Naive thymus-derived CD4-positive, alpha-beta T cell (primary cell): ENCODE data around the gene NKX1-2. TPM values are rescaled to one million over a fixed set of nuclear protein-coding genes. Genes with fewer than 3 reads are reported as not detected.

Source experiments
- ATAC-seq: fragments of 150-1000 bp; cut with Tn5 transposase; 2 replicates; pipeline ENCODE4 v1.10.0; 2021; ENCODE audit warnings: mild to moderate bottlenecking, moderate library complexity
- CTCF ChIA-PET: fragments of 350-600 bp; sonication (Branson Sonifier 250); formaldehyde crosslinking; loops from one replicate; lab custom pipeline; 2021; ENCODE audit warnings: antibody characterized with exemption; lab: Charles Lee
- POLR2A ChIA-PET: fragments of 350-600 bp; sonication (Branson Sonifier 250); formaldehyde crosslinking; loops from one replicate; lab custom pipeline; 2021; ENCODE audit warnings: antibody characterized with exemption, inconsistent platforms; lab: Charles Lee
- DNase-seq, 9 donors: peaks; one replicate each; pipeline versions ENCODE4 v3.0.0 to v3.0.0-alpha.2; 2020 to 2022; ENCODE audit warnings: mixed read lengths in 1 of 9
- H3K27ac ChIP-seq: one replicate; pipeline ENCODE4 v1.7.0; 2013; ENCODE audit warnings: mild to moderate bottlenecking, low read depth, low read length, moderate library complexity
- H3K27me3 ChIP-seq, 2 donors: one replicate each; pipeline ENCODE4 v1.7.0; 2013; ENCODE audit warnings: low read length in 2 of 2, mild to moderate bottlenecking in 2 of 2, moderate library complexity in 2 of 2; ENCODE audit not compliant: control insufficient read depth in 2 of 2, insufficient read depth in 2 of 2
- H3K36me3 ChIP-seq, 3 experiments: 1 replicate in 2 of 3; 2 replicates in 1 of 3; pipeline ENCODE4 v1.7.0; 2013; ENCODE audit warnings: low read length in 3 of 3, mild to moderate bottlenecking in 3 of 3, moderate library complexity in 1 of 3; ENCODE audit not compliant: insufficient read depth in 3 of 3, control insufficient read depth in 2 of 3
- H3K4me1 ChIP-seq, 2 donors: one replicate each; pipeline ENCODE4 v1.7.0; 2013; ENCODE audit warnings: low read length in 2 of 2, mild to moderate bottlenecking in 2 of 2, moderate library complexity in 1 of 2; ENCODE audit not compliant: control insufficient read depth in 2 of 2, insufficient read depth in 2 of 2
- H3K4me3 ChIP-seq: 2 replicates; pipeline ENCODE4 v1.7.0; 2013; ENCODE audit warnings: mild to moderate bottlenecking, low read length
- H3K9me3 ChIP-seq, 3 experiments: 1 replicate in 2 of 3; 2 replicates in 1 of 3; pipeline ENCODE4 v1.7.0; 2013; ENCODE audit warnings: low read length in 3 of 3; ENCODE audit not compliant: control insufficient read depth in 2 of 3
- H3K27ac Mint-ChIP-seq, 9 donors: one replicate each; pipeline ENCODE4 v1.8.0; 2020 to 2022; ENCODE audit warnings: mixed read lengths in 9 of 9, mild to moderate bottlenecking in 8 of 9, moderate library complexity in 5 of 9, inconsistent platforms in 2 of 9
- H3K27me3 Mint-ChIP-seq, 5 donors: one replicate each; pipeline ENCODE4 v1.8.0; 2021 to 2022; ENCODE audit warnings: mixed read lengths in 5 of 5, mild to moderate bottlenecking in 1 of 5
- H3K36me3 Mint-ChIP-seq, 5 donors: one replicate each; pipeline ENCODE4 v1.8.0; 2020 to 2022; ENCODE audit warnings: mixed read lengths in 5 of 5, mild to moderate bottlenecking in 3 of 5, inconsistent platforms in 1 of 5
- H3K4me1 Mint-ChIP-seq, 7 donors: one replicate each; pipeline ENCODE4 v1.8.0; 2020 to 2022; ENCODE audit warnings: mixed read lengths in 7 of 7, mild to moderate bottlenecking in 3 of 7, inconsistent platforms in 1 of 7
- H3K4me3 Mint-ChIP-seq, 10 donors: one replicate each; pipeline ENCODE4 v1.8.0; 2020 to 2022; ENCODE audit warnings: mild to moderate bottlenecking in 10 of 10, mixed read lengths in 10 of 10, moderate library complexity in 6 of 10, inconsistent platforms in 2 of 10
- H3K9me3 Mint-ChIP-seq, 11 donors: one replicate each; pipeline ENCODE4 v1.8.0; 2020 to 2022; ENCODE audit warnings: mixed read lengths in 11 of 11, mild to moderate bottlenecking in 4 of 11, inconsistent platforms in 1 of 11, moderate library complexity in 1 of 11
- intact Hi-C, 2 donors: fragments of 100-400 bp; cut with micrococcal nuclease; formaldehyde crosslinking; loops; one replicate each; pipeline ENCODE4 v1.15.1; 2023
- polyA plus RNA-seq, 2 donors: library from polyadenylated mRNA; unstranded; fragments of 300-500 nt; fragmentation: Illumina TruSeq; gene quantifications; one replicate each; pipeline ENCODE4 v1.2.3, GENCODE V29; 2021
- total RNA-seq, 6 experiments: library from RNA in 5 of 6; stranded (reverse) in 5 of 6; gene quantifications; 1 replicate in 5 of 6; 2 replicates in 1 of 6; pipeline ENCODE4 v1.2.3 and lab custom pipeline; 2021 to 2026

Gene NKX1-2
- total RNA-seq (not detected), polyA plus RNA-seq (not detected), total RNA-seq (lab: John Stamatoyannopoulos, UW) (not detected)

GRCh38 chr10:124450012-124450782 lies at the start of gene NKX1-2:
TSS of gene NKX1-2 (minus strand) at chr10:124450035. CDS start at chr10:124449943, 92 bp downstream.
- H3K4me3 Mint-ChIP-seq, result peak within 1 kb of the TSS; percentile 29 to 87 (median 61)
- POLR2A ChIA-PET, result no interaction called here
- H3K36me3 Mint-ChIP-seq, result peaks cover 0 to 3% (median 0%) of the 10 kb centered on the region in 5 donors
- Histone ChIP-seq H3K27me3 (peaks cover 6 to 14% of the 10 kb centered on the region in 2 donors), H3K4me3 (no peak within 1 kb of the TSS), H3K4me1 (peaks cover 0 to 9% of the 10 kb centered on the region in 2 donors), H3K36me3 (no peaks in the 10 kb centered on the region), H3K27ac (no peak within 1 kb of the TSS), H3K9me3 (no peaks in the 10 kb centered on the region)
- CTCF ChIA-PET, result no interaction called here
- no peak within 1 kb of the TSS for H3K27ac Mint-ChIP-seq
- ATAC-seq (no peak), DNase-seq (no peak)
- intact Hi-C loops, result no loop called here
- H3K9me3 Mint-ChIP-seq, result peaks cover 0 to 4% (median 0%) of the 10 kb centered on the region in 11 donors
- H3K27me3 Mint-ChIP-seq, result peaks cover 68 to 90% (median 78%) of the 10 kb centered on the region in 5 donors
- H3K4me1 Mint-ChIP-seq, result peaks cover 0 to 26% (median 20%) of the 10 kb centered on the region in 7 donors

- POLR2A ChIA-PET, result no interaction called here
- H3K9me3 Mint-ChIP-seq, result peaks cover 0 to 11% (median 2%) of the 10 kb centered on the region in 11 donors
- no peaks in the 10 kb centered on the region for H3K27me3 ChIP-seq
- no peak for DNase-seq
- no peak overlapping the region for H3K27ac ChIP-seq
- CTCF ChIA-PET, result no interaction called here
- H3K4me3 ChIP-seq, result no peak overlapping the region
- no peaks in the 10 kb centered on the region for H3K27me3 Mint-ChIP-seq
- peaks cover 0 to 16% (median 6%) of the 10 kb centered on the region in 7 donors for H3K4me1 Mint-ChIP-seq
- ATAC-seq, result no peak
- H3K4me3 Mint-ChIP-seq, result no peak overlapping the region
- H3K36me3 Mint-ChIP-seq, result peaks cover 10 to 36% (median 19%) of the 10 kb centered on the region in 5 donors
- intact Hi-C loops, result no loop called here
- peaks cover 0 to 27% (median 7%) of the 10 kb centered on the region in 3 experiments for H3K36me3 ChIP-seq
- H3K4me1 ChIP-seq, result no peaks in the 10 kb centered on the region
- H3K27ac Mint-ChIP-seq, result no peak overlapping the region
- H3K9me3 ChIP-seq, result no peaks in the 10 kb centered on the region
These were observed 48.2 kb upstream of the NKX1-2 start for GRCh38 chr10:124498056-124498455.

GRCh38 chr10:124497196-124497881 lies 47.5 kb upstream of the NKX1-2 start:
- Histone ChIP-seq H3K36me3 (peaks cover 0 to 27% (median 7%) of the 10 kb centered on the region in 3 experiments), H3K4me3 (no peak overlapping the region), H3K27me3 (no peaks in the 10 kb centered on the region), H3K4me1 (no peaks in the 10 kb centered on the region), H3K9me3 (no peaks in the 10 kb centered on the region), H3K27ac (no peak overlapping the region)
- DNase-seq (no peak), ATAC-seq (no peak)
- H3K9me3 Mint-ChIP-seq, result peaks cover 0 to 11% (median 2%) of the 10 kb centered on the region in 11 donors
- peaks cover 0 to 21% (median 6%) of the 10 kb centered on the region in 7 donors for H3K4me1 Mint-ChIP-seq
- intact Hi-C loops, result no loop called here
- no peak overlapping the region for H3K4me3 Mint-ChIP-seq
- no peak overlapping the region for H3K27ac Mint-ChIP-seq
- CTCF ChIA-PET, result no interaction called here
- POLR2A ChIA-PET, result no interaction called here
- H3K27me3 Mint-ChIP-seq, result no peaks in the 10 kb centered on the region
- H3K36me3 Mint-ChIP-seq, result peaks cover 10 to 43% (median 19%) of the 10 kb centered on the region in 5 donors

GRCh38 chr10:124496620-124497019 lies 46.8 kb upstream of the NKX1-2 start:
- no peaks in the 10 kb centered on the region for H3K4me1 ChIP-seq
- no peak overlapping the region for H3K27ac ChIP-seq
- POLR2A ChIA-PET, result no interaction called here
- intact Hi-C loops, result no loop called here
- peaks cover 0 to 27% (median 7%) of the 10 kb centered on the region in 3 experiments for H3K36me3 ChIP-seq
- Mint-ChIP-seq H3K4me3 (no peak overlapping the region), H3K36me3 (peaks cover 7 to 42% (median 15%) of the 10 kb centered on the region in 5 donors), H3K27me3 (no peaks in the 10 kb centered on the region), H3K27ac (no peak overlapping the region), H3K9me3 (peaks cover 0 to 8% (median 2%) of the 10 kb centered on the region in 11 donors), H3K4me1 (peaks cover 0 to 21% (median 6%) of the 10 kb centered on the region in 7 donors)
- no peaks in the 10 kb centered on the region for H3K9me3 ChIP-seq
- H3K27me3 ChIP-seq, result no peaks in the 10 kb centered on the region
- CTCF ChIA-PET, result no interaction called here
- no peak overlapping the region for H3K4me3 ChIP-seq
- DNase-seq, result no peak
- ATAC-seq, result no peak

GRCh38 chr10:124496150-124496549 lies 46.3 kb upstream of the NKX1-2 start:
- Histone ChIP-seq H3K4me3 (no peak overlapping the region), H3K9me3 (no peaks in the 10 kb centered on the region), H3K27ac (no peak overlapping the region), H3K36me3 (peaks cover 0 to 27% (median 7%) of the 10 kb centered on the region in 3 experiments), H3K27me3 (no peaks in the 10 kb centered on the region), H3K4me1 (no peaks in the 10 kb centered on the region)
- Mint-ChIP-seq H3K27me3 (no peaks in the 10 kb centered on the region), H3K4me3 (no peak overlapping the region), H3K36me3 (peaks cover 6 to 39% (median 14%) of the 10 kb centered on the region in 5 donors), H3K4me1 (peaks cover 0 to 21% (median 6%) of the 10 kb centered on the region in 7 donors), H3K9me3 (peaks cover 0 to 7% (median 2%) of the 10 kb centered on the region in 11 donors), H3K27ac (peak overlapping the region in 1 of 9 donors; percentile 36)
- no peak for DNase-seq
- ChIA-PET CTCF (no interaction called here), POLR2A (interaction anchor here (1.3 kb wide), 1 partner anchor 35 kb away, joined by 3 read pairs; the partner anchor contains the start of gene LHPP)
- intact Hi-C loops, result no loop called here
- no peak for ATAC-seq

- ChIA-PET POLR2A (interaction anchor here (1.3 kb wide), 1 partner anchor 34 kb away, joined by 3 read pairs; the partner anchor contains the start of gene LHPP), CTCF (no interaction called here)
- Mint-ChIP-seq H3K4me1 (peaks cover 0 to 21% (median 6%) of the 10 kb centered on the region in 7 donors), H3K27me3 (no peaks in the 10 kb centered on the region), H3K9me3 (peaks cover 0 to 3% (median 0%) of the 10 kb centered on the region in 11 donors), H3K27ac (peak overlapping the region in 1 of 9 donors; percentile 36), H3K4me3 (no peak overlapping the region), H3K36me3 (peaks cover 2 to 35% (median 9%) of the 10 kb centered on the region in 5 donors)
- Histone ChIP-seq H3K27me3 (no peaks in the 10 kb centered on the region), H3K4me1 (no peaks in the 10 kb centered on the region), H3K36me3 (peaks cover 0 to 23% (median 3%) of the 10 kb centered on the region in 3 experiments), H3K27ac (no peak overlapping the region), H3K4me3 (no peak overlapping the region), H3K9me3 (no peaks in the 10 kb centered on the region)
- ATAC-seq (no peak), DNase-seq (no peak)
- intact Hi-C loops, result no loop called here
These were observed 45.9 kb upstream of the NKX1-2 start for GRCh38 chr10:124495725-124496124.
